GM19395 (cell line): ENCODE measurements around the gene FBLN2.

Experiments
- ATAC-seq: cut with Tn5 transposase; IDR thresholded peaks from one replicate; pipeline ENCODE4 v1.9.1; 2021; ENCODE audit warnings: mild to moderate bottlenecking, moderate library complexity; ENCODE audit not compliant: unreplicated experiment

FBLN2 gene

DNA sequence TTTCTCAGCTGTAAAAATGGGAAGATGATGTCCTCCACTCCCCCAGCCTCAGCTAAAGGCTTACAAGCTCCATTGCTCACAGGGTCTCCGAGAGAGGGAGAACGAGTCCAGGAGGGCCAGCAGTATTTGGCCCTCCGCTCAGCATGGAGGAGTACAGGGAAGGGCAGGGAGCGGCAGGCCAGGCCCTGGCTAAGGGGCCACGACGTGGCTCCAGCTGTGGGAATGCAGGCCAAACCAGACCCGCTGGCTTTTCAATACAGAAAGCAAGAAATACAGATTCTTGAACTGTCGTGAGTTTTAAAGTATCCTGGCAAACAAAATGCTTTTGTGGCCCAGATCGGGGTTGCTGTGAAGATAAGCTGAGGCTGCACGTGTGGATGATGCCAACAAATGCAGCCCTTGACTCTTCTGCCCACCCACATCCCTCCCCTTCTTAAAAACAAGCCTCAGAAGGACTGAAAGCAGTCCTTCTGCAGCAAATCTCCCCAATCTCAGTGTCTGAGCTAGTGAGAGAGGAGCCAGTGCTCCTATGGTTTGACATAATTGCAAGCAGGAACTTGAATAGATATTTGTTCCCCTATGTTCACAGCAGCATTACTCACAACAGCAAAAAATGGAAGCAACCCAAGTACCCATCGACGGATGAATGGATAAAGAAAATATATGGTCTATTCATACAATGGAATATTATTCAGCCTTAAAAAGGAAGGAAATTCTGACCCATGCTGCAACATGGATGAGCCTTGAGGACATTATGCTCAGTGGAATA is 18.5 kb upstream of the FBLN2 start:
- no peak for ATAC-seq

DNA sequence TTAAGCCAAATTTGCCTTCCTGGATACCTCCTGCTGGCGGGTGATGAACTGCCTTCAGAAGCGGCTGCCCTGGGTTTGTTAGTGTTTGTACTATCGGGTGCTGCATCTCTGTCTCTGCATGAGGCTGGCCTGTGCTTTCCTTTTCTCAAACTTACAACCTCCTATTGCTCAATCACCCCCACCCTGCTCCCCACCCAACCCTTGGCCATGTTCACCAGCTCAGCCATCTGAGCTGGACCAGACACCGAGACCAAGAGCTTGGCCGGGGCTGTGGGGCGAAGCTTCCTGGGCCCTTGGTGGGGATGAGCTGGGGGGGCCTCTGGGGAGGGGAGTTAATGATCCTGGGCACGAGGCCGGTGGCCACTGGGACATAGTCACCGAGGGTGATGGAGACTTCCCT is 16.8 kb upstream of the FBLN2 start:
- no peak for ATAC-seq

DNA sequence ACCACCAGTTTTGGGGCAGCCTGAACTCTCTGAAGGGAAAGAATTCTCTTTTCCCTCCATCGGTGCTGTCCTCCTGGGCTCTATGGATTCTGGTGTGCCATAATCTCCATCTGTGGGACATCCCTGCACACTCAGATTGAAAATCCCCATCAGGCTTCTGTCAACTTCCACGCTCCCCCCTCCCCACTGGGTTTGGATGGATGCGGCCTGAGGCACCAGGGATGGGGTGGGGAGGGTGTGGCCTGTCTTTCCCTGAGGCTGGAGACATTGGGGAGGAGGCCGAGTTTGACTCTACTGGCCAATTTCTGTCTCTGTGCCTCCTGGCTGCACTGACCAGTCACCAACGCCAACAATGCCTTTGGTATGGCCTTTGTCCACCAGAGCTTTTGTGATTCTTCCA is 16.3 kb upstream of the FBLN2 start:
- no peak for ATAC-seq

DNA sequence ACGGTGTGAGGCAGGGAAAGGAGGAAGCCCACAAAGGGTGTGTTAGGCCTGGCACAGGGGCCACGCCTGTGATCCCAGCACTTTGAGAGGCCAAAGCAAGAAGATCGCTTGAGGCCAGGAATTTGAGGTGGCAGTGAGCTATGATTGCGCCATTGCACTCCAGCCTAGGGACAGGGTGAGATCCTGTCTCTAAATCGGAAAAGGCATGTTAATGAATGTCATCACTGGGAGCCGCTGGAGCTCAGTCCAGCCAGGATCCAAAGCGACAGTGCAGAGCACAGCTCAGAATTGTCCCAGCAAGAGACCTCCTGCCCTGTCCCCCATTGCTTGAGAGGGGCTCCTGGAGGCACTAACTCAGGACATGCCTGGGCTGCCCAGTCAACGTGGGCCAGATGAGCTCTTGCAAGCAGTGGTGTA is 15.0 kb upstream of the FBLN2 start:
- ATAC-seq: no peak

DNA sequence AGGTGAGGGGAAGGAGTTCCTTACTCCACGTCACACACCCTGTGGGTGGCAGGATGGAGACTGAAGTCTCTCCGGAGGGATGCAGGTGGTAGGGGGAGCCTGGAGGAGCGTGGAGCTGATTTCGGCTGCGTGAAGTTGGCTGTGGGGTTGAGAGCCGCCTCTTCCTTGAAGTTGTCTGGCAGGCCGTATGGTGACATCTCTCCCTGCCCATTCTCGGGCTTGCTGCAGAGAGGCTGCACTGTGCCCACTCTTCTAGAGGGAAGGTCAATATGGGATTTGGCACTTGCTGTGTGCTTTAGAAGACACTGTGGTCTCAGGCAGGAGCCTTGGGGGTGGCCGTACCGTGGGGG is 13.4 kb upstream of the FBLN2 start:
- ATAC-seq: no peak

DNA sequence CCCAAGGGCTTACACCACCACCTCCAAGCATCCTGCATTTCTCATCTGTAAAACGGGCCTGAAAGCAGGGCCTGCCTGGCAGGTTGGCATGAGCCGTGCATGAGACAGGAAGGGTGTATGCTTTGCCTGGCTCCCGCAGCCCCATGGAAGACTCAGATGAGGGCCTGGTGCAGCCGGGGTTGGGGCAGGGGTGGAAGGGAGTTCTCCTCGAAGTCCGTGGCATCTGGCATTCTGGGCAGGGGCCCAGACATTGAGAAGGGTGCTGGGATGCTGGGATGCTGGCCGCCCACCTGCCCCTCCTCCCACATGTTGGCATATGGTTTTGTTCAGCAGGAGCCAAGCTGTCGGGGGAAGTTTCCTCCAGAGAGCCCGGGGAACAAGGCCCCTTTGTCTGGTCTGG is 13.0 kb upstream of the FBLN2 start:
- no peak for ATAC-seq

DNA sequence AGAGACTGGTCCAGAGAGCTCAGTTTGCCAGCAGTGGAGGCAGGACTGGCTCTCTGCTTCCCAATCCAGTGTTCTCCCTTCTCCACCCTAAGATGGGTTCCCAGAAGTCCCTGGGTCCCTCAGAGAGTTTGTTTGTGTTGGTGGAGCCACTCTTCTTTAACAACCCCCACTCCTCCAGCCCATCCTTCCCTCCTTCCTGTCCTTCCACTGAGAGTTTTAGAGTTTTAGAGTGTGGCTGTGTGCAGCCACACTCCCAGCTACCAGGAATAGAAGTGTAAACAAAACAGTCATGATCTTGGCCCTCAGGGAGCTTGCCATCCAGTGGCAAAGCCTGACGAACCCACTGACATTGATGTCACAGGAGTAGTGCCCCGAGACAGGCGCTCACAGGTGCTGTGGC is 12.5 kb upstream of the FBLN2 start:
- ATAC-seq: no peak

DNA sequence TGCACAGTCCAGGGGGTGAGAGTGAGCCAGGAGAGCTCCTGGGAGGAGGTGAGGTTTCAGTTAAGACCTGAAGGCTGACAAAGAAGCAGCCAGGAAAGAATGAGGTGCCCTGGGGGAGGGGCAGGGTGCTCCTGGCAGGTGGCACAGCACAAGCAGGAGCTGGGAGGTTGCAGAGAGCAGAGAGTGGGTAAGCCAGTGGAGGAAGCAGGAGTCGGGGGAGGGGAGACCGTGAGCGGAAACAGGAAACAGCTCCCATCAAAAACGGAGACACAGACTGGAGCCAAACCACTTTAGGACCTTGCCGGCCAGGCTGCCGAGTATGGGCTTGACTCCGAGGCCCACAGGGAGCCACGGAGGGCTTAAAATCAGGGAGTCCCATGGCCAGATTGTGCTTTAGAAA is 12.1 kb upstream of the FBLN2 start:
- ATAC-seq: no peak

DNA sequence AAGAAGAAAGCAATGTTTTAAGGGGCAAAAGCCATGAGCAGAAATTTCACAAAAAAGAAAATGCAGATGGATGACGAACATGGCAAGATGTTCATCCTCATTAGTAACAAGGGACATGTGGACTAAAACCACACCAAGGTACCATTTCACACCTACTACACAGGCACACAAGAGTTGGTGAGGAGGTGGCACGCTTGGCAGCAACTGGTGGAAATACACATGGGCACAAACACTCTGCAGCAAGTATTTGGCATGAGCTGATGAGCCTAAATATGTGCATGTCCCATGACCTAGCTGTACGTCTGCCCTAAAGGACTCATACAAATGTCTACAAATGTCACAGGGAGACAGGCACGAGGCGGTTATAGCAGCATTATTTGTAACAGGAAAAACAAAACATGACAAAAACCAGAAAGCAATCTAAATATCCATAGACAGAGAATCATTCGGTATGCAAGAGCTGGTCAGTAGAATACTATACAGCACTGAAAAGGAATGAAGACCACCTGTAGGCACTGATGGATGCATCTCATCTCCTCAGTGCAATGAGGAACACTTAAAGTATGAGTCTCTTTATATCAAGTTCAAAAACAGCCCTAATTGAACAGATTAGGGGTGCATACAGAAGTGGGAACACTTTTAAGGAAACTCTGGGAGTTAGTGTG is 11.5 kb upstream of the FBLN2 start:
- ATAC-seq: no peak

DNA sequence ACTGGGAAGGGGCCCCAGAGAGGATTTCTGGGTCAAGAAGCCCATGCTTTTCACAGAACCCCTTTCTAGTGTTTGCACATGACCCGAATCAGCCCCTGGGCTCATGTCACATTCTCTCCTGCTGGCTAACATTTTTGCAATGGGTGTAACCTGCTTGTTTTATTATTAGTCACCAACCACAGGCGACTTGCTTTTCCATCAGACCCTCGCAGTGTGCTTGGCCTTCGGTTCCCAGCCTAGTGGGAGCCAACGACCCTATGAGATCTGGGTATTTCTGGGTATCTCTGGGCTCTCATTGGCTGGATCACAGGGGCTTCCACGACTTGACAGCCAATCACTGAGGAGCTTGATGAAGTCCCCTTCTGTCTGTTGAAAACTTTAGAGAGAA is 11.0 kb upstream of the FBLN2 start:
- ATAC-seq: no peak

DNA sequence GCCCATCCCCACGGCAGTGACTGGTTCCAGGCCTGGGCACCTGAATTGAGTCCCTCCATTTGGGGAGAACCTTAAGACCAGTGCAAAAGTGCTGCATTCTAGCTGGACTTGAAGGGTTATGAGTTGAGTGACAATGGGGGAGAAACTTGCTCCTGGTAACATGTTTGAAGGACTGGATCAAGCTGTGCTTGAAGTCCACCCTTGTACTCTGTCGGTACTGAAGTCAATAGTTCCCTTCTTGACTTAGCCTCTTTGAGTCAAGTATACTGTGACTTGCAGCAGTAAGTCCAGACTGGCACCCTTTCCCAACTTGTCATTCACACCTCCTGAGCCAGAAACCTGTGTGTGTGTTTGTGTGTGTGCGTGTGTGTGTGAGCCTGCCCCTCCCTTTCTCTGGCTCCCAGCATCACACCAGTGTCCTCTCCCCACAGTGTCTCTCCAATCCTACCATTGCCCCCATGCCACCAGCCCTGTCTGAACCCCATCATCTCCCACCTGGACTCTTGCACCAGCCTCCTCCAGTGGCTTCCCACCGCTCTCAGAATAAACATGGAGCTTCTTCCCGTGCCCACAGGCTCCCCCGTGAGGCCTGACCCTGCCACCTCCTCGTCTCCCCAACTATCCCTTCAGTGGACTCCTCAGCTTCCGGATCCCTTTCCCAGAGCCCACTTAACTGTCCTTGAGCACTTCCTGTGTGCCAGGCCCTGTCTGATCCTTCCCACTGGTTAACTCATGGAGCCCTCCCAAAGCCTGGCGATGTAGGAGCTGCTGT is 10.2 kb upstream of the FBLN2 start:
- ATAC-seq: no peak

DNA sequence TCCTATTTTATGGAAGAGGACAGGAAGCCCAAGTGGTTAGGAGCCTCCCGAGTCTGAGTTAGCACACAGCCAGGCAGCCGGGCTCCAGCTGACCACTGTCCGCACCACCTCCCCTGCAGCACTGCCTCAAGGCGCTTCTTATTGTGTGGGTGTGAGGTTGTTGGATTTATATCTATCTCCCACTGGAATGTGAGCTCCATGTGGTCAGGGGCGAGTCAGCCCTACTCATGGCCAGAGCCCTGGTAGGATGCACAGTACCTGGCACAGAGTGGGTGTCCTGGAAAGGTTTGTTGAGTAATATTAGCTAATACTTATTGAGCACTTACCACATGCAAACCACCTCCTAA is 9.7 kb upstream of the FBLN2 start:
- ATAC-seq: no peak

DNA sequence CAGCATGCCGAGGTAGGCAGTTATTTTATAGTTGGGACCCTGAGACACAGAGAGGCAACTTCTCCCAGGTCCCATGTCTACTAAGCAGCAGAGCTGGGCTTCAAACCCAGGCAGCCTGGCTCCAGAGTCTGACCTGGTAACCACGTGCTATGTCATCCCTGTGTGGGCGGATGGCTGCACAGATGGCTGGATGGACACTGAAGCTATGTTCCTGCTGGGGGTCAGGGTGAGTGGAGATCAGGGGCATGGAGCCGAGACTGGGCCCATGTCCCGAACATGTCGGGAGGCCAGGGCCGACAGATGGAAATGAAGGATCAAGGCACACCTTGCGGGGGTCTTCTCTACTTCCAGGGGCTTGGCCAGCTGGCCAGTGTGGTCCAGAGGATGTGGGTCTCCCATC is 9.3 kb upstream of the FBLN2 start:
- ATAC-seq: no peak

DNA sequence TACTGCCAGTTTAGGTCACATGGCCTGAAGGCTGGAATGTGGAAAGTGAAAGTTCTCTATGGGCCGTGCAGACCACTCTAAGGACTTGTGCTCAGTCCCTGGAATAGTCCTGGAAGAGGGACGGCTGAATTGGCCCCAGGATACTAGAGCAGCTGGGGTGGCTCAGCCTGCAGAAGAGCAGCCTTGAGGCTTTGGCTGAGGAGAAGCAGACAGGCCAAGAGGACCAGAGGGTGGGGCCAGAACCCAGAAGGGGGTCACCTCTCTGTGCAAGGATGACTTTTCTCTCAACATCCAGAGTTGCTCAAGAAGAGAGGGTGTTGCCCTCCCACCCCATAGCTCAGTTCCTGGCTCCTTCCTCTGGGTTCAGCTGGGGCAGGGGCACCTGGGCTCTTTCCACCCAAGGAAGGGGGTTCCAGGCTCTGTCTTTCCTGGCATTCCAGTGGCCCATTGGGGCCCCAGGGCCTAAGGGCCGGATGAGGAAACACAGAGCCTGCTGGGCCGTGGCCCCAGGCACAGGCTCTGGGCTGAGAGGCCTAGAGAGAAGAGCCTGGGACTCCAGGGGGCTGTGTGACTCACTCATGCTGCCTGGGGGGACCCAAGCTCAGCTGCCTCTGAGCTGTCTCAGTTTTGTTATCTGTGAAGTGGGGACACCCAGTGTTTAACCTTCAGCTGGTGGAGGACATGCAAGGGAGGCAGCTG is 8.5 kb upstream of the FBLN2 start:
- ATAC-seq: no peak

DNA sequence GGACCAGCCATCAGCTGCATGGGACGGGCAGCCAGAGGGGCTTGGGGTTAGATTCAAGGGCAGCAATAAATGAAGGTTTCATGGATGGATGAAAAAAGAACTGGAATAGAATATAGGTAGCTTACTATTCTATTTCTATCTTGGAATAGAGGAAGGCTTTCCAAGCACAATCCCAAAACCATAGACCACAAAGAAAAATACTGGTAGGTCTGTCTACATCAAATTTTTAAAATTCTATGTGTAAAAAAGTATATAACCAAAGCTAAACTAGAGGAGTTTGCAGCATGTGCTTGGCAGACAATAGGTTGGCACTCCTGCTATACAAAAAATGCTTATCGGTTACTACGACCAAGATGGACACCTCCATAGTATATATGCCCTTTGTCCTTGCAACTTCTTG is 7.2 kb upstream of the FBLN2 start:
- no peak for ATAC-seq

DNA sequence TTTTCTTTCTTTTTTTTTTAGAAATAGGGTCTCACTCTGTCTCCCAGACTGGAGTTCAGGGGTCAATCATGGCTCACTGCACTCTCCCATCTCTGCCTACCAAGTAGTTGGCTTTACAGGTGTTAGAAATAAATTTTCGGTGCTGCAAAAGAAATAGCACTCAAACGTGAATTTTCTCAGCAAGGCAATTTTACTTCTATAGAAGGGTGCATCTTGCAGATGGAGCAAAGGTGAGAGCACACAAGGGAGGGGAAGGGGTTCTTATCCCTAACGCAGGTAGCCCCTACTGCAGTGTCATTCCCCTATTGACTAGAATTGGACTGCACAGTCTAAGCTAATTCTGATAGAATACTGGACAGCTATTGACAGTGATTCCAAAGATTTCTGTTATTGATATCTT is 6.8 kb upstream of the FBLN2 start:
- ATAC-seq: no peak

DNA sequence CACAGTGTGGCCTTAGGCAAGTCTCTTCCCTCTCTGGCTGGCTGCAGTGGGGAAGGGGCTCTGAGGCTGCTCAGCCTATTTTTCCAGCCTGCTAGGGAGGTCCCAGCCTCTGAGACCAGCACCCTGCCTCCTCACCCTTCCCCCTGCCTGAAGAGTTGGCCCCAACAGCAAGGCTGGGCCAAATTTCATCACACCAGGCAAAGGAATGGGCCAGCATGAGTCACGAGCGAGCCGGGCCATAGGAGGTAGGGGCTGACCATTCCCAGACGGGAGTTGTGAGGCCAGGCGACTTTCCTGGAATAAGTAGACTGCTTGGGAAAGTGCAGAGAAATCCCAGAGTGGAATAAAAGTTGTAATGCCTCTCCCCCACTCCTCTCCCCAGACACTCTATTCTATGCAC is 5.7 kb upstream of the FBLN2 start:
- ATAC-seq: no peak

DNA sequence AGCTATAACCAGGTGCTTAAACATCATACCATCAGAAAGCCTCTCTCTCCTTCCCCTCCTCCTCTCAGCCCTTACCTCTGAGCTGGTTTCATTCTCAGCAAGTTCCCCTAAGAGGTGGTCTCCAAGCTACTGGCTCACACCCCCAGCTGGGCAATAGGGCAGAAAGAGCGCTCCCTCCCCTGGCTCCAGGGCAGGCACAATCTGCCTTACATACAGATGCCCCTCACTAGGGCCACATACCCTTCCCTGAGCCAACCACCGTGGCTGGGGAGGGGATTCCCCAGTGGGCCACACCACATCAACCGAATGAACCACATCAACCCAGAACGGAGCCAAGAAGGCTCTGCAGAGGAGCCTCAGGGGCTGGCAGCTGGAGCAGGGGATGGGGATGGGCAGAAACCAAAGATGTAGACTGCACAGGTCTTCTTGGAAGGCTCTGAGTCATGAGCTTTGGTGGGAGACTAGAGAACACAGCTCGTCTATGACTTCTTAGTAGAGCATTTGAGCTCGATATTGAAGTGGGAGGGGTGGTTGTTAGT is 4.6 kb upstream of the FBLN2 start:
- ATAC-seq: no peak

DNA sequence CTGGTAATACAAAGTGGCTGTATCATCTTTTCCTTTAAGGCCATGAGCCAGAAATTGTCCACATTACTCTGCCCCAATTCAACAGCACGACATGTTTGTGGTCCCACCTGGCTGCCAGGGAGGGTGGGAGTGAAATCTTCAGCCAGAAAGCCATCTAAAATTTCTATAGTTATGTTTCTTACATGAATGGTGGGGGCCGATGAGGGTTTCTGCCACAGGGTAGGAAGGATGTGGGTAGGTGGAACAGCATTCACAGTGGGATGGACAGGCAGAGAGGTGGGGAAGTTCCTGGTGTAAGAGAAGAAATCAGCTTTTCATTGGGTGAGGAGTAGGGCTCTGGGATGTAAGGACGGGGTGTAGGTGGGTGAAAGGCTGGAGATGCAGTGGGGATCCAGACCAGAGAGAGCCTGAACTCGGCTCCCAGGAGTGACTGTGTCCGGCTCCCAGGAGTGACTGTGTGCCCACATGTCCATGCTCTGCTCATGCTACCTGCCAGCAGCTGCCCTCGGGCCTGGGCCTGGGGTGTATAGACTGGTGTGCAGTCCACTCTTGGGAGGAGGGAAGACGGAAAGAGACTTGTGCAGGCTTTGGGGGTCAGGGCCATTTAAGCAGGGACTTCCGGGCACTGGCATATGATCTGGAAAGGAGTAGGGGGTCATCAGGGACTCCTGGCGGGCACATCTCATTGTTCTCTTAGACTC is 3.8 kb upstream of the FBLN2 start:
- ATAC-seq: no peak

DNA sequence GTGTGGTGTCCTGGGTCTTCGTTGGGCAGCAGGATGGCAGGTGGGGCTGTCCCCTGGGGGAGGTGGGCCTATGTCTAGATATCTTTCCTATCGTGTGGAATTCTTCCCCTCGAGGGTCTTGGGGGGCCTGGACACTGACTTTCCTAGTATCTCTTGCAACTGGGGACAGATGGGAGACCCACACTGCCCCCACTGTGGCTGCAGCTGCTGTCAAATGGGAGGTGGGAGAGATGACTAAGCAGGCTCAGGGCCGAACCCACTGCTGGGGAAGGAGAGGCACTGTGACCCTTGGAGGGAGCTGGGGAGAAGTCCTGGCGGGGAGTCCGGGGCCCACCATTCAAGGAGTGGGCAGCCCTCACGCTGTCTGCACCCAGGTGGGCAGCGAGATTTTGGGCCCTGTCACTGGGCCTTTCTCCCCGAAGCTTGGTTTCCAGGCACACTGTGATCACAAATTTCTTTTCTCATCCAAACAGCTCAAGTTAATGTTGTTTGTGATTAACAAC is 2.9 kb upstream of the FBLN2 start:
- ATAC-seq: no peak
